Activated CD4-positive, alpha-beta T cell treated with anti-CD3 and anti-CD28 coated beads, Interleukin-2, Interleukin-6, amounts not matched to agents 100 ng/mL and 50 ng/mL, durations not matched to agents 16 hours and 8 hours (primary cell): Measurements from ENCODE around the gene C16orf92.

Source experiments
- DNase-seq: peaks from one replicate; pipeline ENCODE4 v3.0.0-alpha.2; 2020

C16orf92 gene

DNA sequence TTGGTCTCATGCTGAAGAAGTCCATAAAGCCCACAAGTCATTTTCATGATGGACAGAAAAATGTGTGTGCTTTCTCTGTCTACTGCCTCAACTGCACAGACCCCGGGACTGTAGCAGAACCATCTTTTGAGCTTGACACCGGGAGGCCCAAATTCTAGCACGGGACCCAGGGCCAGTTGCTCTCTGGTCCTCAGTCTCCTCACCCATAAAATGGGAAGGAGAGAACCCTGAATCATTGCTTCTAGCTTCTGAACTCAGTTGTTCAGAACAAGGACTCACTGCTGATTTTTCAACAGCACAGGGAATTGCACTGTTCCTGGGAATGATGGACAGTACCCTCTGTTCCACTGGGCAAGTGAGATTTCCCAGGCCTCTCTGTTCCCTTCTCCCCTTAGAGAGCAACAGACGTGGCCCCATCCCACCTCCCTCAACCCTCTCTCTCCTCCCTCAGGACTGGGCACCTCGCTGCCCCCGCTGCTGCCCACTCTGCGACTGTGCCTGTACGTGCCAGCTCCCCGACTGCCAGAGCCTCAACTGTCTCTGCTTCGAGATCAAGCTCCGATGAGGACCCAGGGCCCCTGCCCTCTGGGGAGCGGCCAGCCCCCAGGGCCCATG, 40.4 kb downstream of the C16orf92 start:
- DNase-seq, result no peak

DNA sequence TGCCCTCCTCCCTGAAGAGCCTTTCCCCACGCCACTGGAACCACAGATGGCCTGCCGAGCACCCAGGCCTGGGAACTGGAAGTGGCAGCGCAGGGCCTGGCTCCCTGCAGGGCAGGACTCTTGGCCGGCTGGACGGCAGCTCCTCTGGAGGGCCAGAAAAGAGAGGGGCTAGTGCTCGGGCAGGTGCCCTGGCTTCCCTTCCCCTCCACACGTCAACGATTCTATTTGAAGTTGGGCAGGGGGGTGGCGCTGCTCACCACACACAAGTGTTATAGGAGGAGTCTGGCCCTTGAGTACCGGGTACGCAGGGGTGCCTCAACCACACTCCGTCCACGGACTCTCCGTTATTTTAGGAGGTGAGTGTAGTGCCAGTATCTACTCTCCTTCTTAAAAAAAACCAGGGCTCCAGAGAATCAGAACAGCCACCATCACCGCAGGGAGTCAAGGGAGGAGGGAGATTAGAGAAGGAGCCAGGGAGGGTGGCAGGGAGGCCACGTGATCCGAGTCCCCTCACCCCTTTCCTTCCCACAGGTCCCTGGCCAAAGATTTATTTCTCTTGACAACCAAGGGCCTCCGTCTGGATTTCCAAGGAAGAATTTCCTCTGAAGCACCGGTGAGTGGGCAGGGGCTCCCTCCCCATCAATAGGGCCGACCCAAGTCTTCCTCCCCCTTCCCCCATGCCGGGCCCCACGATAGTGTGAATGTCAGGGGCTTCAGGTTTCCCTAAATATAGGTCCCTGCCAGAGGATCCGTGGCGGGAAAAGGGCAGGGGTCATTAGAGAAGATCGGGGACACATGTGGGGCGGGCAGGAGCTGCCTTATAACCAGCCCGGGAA, 41.1 kb downstream of the C16orf92 start:
- peak; percentile 87 for DNase-seq

DNA sequence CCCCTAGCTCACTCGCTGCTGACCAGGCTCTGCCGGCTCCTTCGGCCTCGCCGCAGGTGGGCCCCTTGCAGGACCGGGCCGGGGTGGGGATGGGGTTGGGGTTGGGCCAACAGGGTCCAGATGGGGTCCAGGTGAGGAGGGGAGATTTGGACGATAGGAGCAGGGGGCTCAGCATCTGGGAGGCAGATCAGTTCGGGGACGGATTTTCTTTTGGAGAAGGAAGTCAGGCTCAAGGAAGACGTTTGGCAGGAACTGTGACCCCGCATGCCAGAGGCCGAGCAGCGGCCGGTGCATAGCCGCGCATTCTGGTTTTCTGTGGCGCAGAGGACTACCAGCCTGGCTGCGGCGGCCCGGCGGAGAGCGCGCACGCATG, 41.7 kb downstream of the C16orf92 start:
- DNase-seq, result no peak

DNA sequence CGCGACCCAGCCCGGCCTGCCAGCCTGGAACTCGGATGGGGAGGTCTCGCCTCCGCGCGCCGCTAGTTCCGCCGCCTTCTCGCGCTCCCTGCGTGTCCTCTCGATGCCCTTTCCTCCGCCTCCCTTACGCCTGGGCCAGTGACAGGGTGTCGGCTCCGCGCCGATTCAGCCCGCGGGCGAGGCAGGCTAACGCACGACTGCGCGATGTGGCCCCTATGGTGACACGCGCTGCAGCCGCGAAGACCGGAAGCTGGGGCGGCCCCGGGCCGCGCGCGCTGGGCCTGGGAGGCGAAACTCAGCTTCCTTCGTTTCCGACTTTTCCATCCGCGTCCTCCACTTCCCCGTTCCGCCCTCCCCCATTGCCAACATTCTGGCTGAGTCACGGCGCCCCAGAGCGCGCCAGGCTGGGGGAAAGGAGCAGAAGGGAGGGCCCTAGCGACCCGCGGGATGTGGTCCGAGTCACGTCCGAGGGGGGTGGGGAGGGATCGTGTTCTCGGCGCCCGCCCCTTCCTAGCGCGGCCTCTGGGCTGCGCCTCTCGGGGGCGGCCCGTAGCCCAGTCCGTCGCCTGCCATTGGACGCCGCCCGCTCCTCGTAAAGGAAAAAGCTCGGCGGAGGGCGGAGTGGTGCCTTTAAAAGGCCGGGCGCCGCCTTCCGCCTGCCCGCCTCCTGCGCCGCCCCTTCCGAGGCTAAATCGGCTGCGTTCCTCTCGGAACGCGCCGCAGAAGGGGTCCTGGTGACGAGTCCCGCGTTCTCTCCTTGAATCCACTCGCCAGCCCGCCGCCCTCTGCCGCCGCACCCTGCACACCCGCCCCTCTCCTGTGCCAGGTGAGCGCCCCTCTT, 42.3 kb downstream of the C16orf92 start, which contains the start of gene ALDOA:
Gene ALDOA, plus strand, starts transcription at position 659 of the 841 bp plus-strand sequence. CDS start 1,138 bp downstream, outside the sequence.
- peak; percentile 98 for DNase-seq

DNA sequence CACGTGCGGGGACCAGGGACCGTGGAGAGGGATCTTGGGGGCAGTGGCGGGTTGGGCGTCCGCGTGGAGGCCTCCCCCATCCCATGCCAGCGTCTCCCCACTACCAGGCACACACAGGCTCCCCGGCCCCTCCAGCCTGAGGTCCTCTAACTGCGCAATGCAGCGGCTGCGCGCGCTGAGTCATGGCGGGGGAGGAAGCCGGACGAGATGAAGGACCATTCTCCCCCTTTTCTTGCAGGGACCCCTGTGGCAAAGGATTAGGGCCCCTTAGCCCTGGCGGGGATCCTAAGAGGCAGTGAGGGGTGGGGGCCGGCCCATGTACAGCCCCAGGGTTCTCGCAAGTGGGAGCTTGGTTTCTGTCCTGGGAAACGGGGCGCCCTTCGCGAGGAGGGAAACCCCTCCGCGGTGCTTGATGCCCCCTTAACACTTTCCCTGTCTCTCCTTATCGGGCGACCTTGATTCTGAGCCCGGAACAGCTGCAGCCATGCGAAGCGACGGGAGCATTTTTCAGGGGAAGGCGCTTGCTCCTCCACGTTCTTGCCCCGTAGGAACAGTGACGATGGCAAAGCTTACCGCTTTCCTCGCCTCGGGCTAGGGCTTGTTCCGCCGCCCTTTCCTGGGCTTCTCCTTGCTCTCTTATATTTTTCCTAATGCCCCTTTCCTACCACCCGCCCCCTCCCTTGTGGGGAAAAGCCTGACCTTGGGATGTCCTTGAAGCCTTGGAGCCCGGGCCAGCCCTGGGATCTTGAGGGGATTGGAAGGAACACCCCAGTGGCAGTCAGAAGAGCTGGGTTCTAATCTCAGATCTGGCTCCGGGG, 43.2 kb downstream of the C16orf92 start:
- DNase-seq, result no peak

DNA sequence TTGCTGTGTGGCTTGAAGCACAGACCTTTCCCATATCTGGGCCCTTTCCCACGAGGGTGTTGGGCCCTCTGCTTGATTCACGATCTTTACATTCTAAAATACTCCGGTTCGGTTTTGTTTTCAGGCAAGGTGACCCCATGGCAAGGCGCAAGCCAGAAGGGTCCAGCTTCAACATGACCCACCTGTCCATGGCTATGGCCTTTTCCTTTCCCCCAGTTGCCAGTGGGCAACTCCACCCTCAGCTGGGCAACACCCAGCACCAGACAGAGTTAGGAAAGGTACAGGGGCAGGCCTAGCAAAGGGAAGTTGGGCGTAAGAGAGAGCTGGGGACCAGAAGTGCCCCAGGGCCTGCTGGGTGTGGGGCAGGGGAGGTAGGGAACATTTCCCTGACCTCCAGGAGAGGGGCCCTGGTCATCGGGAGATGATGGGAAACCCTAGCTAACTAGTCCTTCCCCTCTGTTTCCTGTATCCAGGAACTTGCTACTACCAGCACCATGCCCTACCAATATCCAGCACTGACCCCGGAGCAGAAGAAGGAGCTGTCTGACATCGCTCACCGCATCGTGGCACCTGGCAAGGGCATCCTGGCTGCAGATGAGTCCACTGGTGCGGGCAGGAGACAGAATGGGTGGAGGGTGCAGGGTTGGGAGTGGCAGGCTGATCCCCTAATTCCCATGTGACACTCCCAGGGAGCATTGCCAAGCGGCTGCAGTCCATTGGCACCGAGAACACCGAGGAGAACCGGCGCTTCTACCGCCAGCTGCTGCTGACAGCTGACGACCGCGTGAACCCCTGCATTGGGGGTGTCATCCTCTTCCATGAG, 44.0 kb downstream of the C16orf92 start:
- DNase-seq, result no peak

DNA sequence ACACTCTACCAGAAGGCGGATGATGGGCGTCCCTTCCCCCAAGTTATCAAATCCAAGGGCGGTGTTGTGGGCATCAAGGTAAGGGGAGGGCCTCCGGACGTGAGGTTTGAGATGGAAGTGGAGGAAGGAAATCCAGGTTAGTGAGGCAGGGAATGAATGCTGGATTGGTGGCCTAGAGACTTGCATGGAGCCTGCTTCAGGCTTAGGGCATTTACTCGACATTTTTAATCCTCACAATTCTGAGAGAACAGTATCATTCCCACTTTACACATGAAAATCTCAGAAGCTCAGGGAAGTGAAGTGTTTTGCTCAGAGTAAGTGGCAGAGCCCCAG, 44.6 kb downstream of the C16orf92 start:
- no peak for DNase-seq

DNA sequence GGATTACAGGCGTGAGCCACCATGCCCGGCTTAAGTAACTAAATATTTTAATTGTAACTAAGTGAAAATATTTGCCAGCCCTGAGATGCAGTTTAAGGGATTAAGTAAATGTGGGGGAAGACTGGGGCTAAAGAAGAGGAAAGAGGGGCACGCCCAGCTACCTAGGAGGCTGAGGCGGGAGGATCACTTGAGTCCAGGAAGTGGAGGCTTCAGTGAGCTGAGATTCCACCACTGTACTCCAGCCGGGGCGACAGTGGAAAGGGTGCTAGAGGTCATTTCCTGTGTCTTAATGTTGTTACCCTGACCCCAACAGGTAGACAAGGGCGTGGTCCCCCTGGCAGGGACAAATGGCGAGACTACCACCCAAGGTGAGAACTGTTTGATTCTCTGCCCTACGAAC, 45.3 kb downstream of the C16orf92 start:
- no peak for DNase-seq

DNA sequence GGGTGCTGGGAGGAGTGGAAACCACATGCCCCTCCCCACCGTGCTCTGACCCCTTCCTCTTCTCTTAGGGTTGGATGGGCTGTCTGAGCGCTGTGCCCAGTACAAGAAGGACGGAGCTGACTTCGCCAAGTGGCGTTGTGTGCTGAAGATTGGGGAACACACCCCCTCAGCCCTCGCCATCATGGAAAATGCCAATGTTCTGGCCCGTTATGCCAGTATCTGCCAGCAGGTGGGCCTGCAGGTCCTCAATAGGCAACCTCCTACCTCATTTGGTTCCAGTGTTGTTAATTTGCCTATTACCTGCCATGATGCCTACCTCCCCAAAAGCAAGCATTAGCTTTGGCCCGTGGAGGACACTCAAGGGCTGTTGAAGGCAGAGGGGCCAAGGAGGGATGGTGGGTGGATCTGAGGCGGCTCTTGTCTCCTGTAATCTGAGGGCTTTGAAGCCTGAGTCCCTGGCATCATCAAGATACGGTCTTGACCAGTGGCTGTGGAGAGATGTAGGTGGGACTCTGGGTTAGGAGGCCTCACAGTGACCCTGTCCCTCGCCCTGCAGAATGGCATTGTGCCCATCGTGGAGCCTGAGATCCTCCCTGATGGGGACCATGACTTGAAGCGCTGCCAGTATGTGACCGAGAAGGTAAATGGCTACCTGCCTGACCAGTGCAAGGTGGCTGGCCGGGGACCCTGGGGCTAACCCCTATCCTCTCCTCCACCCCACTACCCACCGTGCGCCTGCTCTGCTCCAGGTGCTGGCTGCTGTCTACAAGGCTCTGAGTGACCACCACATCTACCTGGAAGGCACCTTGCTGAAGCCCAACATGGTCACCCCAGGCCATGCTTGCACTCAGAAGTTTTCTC, 46.0 kb downstream of the C16orf92 start:
- peak; percentile 55 for DNase-seq

DNA sequence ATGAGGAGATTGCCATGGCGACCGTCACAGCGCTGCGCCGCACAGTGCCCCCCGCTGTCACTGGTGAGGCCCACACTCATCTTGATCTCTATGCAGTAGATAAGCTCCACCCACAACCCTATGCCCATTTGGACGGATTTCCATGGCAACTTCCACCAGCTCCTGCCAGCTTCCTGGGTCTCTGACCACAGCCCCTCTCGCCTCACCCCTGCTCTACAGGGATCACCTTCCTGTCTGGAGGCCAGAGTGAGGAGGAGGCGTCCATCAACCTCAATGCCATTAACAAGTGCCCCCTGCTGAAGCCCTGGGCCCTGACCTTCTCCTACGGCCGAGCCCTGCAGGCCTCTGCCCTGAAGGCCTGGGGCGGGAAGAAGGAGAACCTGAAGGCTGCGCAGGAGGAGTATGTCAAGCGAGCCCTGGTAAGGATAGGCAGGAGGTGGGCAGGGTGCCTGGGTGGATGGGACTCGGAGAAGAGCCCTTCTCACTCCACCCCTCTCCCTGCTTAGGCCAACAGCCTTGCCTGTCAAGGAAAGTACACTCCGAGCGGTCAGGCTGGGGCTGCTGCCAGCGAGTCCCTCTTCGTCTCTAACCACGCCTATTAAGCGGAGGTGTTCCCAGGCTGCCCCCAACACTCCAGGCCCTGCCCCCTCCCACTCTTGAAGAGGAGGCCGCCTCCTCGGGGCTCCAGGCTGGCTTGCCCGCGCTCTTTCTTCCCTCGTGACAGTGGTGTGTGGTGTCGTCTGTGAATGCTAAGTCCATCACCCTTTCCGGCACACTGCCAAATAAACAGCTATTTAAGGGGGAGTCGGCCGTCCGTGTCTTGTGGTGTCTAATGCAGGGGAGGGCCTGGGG, 46.8 kb downstream of the C16orf92 start:
- no peak for DNase-seq

DNA sequence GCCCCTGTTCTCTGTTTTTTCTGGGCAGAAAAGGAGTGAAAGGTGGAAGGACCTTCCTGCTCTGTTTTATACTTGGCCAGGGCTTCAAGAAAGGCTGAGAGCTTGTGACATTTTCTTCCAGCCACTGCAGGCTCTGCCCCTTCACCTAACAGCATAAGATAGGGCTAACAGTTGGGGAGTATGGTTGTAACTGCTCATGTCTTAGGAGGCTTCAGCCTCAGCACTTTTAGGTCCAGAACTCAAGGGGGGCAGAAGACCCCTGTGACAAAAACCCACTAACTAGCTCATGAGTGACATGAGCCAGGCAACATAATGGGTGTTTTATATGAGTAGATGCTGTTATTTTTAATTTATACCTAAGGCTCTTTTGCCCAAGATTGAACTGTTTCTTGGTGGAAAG, 47.5 kb downstream of the C16orf92 start:
- DNase-seq, result no peak
